ENCODE data around the gene DAAM2. TPM values are rescaled to one million over a fixed set of nuclear protein-coding genes. Genes with fewer than 3 reads are reported as not detected.

DAAM2 gene
- total RNA-seq, 1 donor from 2014 or later = not detected

GRCh38 chr6:39886871-39887270 is 94.7 kb downstream of the DAAM2 start:
- no peaks in the 10 kb centered on the region for H3K9me3 Mint-ChIP-seq
- peaks cover 18% of the 10 kb centered on the region for H3K27me3 Mint-ChIP-seq
- CTCF ChIA-PET = no interaction called here

GRCh38 chr6:39887692-39888450 is 95.7 kb downstream of the DAAM2 start:
- ATAC-seq (ENCODE audit: low read depth) (no peak), DNase-seq (no peak)
- no peak for TF ChIP-seq CTCF (IDR thresholded peaks at IDR 0.05)
- CTCF ChIA-PET = no interaction called here
- no peaks in the 10 kb centered on the region for H3K9me3 Mint-ChIP-seq
- no peak overlapping the region for H3K4me3 Mint-ChIP-seq
- intact Hi-C loops (cut with micrococcal nuclease) = no loop called here
- H3K4me1 Mint-ChIP-seq = no peaks in the 10 kb centered on the region
- H3K36me3 Mint-ChIP-seq (ENCODE audit: low read depth) = no peaks in the 10 kb centered on the region
- H3K27ac Mint-ChIP-seq = no peak overlapping the region
- POLR2A ChIA-PET = no interaction called here
- peaks cover 18% of the 10 kb centered on the region for H3K27me3 Mint-ChIP-seq

More at GRCh38 chr6:39886871-39887270, 94.7 kb downstream of the DAAM2 start:
- Mint-ChIP-seq H3K27ac (no peak overlapping the region), H3K4me1 (no peaks in the 10 kb centered on the region), H3K36me3 (ENCODE audit: low read depth) (no peaks in the 10 kb centered on the region), H3K4me3 (no peak overlapping the region)
- ATAC-seq (ENCODE audit: low read depth) = no peak
- intact Hi-C loops (cut with micrococcal nuclease) = no loop called here
- no peak for TF ChIP-seq CTCF (IDR thresholded peaks at IDR 0.05)
- DNase-seq = no peak
- POLR2A ChIA-PET = no interaction called here

- intact Hi-C loops (cut with micrococcal nuclease) = no loop called here
- no peaks in the 10 kb centered on the region for H3K4me1 Mint-ChIP-seq
- H3K4me3 Mint-ChIP-seq = no peak overlapping the region
- no peaks in the 10 kb centered on the region for H3K36me3 Mint-ChIP-seq (ENCODE audit: low read depth)
- no peak overlapping the region for H3K27ac Mint-ChIP-seq
- DNase-seq = no peak
- ChIA-PET POLR2A (no interaction called here), CTCF (no interaction called here)
- peaks cover 18% of the 10 kb centered on the region for H3K27me3 Mint-ChIP-seq
- TF ChIP-seq CTCF (IDR thresholded peaks at IDR 0.05) = no peak
- H3K9me3 Mint-ChIP-seq = no peaks in the 10 kb centered on the region
- ATAC-seq (ENCODE audit: low read depth) = no peak
These were observed 97.1 kb downstream of the DAAM2 start for GRCh38 chr6:39889229-39889628.

- ChIA-PET POLR2A (no interaction called here), CTCF (no interaction called here)
- H3K4me1 Mint-ChIP-seq = no peaks in the 10 kb centered on the region
- no peak overlapping the region for H3K4me3 Mint-ChIP-seq
- peaks cover 11% of the 10 kb centered on the region for H3K27me3 Mint-ChIP-seq
- H3K36me3 Mint-ChIP-seq (ENCODE audit: low read depth) = no peaks in the 10 kb centered on the region
- TF ChIP-seq CTCF (IDR thresholded peaks at IDR 0.05) = no peak
- DNase-seq = no peak
- no peaks in the 10 kb centered on the region for H3K9me3 Mint-ChIP-seq
- intact Hi-C loops (cut with micrococcal nuclease) = no loop called here
- H3K27ac Mint-ChIP-seq = no peak overlapping the region
- ATAC-seq (ENCODE audit: low read depth) = no peak
These were observed 99.2 kb downstream of the DAAM2 start for GRCh38 chr6:39891353-39891752.

- Mint-ChIP-seq H3K9me3 (no peaks in the 10 kb centered on the region), H3K27ac (no peak overlapping the region), H3K4me1 (no peaks in the 10 kb centered on the region), H3K4me3 (no peak overlapping the region), H3K36me3 (ENCODE audit: low read depth) (no peaks in the 10 kb centered on the region), H3K27me3 (peaks cover 7% of the 10 kb centered on the region)
- DNase-seq (no peak), ATAC-seq (ENCODE audit: low read depth) (no peak)
- TF ChIP-seq CTCF (IDR thresholded peaks at IDR 0.05) = no peak
- intact Hi-C loops (cut with micrococcal nuclease) = loop anchor here (1.0 kb wide), 2 partner anchors 530 to 545 kb away; no protein-coding TSS in a partner anchor
- ChIA-PET POLR2A (no interaction called here), CTCF (no interaction called here)
These were observed 99.8 kb downstream of the DAAM2 start for GRCh38 chr6:39891976-39892375.
